GM04503 (cell line): Measurements from ENCODE around the gene CORO2A.

Experiments used
- DNase-seq: peaks from one replicate; pipeline ENCODE4 v3.0.0-alpha.2; 2012; ENCODE audit warnings: low read depth

CORO2A gene, protein sequence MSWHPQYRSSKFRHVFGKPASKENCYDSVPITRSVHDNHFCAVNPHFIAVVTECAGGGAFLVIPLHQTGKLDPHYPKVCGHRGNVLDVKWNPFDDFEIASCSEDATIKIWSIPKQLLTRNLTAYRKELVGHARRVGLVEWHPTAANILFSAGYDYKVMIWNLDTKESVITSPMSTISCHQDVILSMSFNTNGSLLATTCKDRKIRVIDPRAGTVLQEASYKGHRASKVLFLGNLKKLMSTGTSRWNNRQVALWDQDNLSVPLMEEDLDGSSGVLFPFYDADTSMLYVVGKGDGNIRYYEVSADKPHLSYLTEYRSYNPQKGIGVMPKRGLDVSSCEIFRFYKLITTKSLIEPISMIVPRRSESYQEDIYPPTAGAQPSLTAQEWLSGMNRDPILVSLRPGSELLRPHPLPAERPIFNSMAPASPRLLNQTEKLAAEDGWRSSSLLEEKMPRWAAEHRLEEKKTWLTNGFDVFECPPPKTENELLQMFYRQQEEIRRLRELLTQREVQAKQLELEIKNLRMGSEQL

DNA sequence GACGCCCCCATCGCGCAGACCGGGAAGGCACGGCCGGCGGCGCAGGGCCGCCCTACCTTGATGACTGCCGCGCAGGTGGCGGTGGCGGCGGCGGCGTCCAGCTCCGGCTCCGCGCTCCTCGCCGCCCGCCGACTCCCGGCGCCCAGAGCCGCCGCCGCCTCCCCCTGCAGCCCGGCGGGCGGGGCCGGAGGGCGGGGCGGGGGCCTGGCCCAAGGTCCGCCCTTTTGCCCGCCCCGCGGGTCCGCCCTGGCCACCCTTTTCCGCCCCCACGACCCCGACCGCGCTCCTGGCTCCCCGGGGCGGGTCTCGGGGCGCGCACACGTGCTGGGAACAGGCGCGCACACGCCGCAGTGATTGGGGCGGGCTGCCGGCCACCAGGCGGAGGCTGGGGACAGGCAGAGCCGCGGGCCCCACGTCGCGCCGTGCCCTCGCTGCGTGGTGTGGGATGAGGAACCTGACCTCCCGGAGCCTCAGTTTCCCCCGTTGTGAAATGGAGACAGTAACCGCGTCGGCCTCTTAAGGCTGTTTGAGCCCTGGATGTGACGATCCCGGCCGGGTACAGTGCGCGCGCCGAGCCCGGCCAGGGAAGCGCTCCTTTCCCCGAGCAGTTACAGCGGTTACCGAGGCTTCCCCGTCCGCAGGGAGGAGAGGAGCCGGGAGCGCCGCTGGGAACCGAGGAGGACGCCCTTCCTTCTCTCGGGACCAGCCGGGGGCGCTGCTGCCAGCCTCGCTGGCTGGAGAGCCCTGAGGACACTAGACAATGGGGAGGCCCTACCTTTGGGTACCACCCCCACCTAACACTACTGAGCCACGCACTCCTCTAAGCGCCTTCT, at the start of gene CORO2A:
CORO2A (minus strand) TSS at position 135 of the 833 bp plus-strand sequence. CDS start 34,977 bp downstream, outside the sequence.
- peak; percentile 26 for DNase-seq

DNA sequence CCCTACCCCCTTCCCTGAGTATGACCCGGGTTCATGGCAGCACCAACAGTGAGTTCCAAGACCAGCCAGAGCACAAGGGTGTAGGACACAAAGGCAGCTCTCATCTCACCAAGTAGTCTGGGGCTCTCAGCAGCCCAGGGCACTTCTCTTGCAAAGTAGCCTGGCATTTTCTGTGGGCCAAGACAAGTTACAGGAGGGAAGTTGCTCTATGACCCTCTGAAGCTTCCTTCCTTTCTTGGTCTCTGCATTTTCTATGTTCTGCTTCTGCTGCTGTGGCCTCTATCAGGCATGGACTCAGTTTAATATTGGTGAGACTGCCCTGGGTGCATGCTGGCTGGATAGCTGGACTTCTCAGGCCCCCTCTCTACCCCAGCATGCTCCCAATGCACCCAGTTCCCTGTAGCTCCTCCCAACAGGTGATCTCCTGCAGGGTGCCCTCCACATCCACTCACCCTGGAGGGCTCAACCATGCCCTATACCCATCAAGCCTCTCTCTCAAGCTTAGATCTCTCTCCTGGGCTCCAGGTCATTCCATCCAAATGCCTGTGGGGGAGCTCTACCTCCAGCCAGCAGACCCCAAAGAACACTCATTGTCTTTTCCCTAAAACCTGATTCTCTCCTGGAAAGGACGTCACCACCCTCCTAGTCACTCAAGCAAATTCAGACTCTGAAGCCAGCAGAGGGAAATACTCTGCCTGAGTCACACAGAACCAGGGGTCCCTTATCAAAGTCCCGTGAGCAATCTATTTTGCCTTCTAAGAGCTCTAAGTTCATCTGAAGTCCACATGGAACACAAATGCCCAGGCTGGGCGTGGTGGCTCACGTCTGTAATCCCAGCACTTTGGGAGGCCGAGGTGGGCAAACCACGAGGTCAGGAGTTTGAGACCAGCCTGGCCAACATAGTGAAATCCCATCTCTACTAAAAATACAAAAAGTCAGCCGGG, 49.2 kb upstream of the CORO2A start:
- no peak for DNase-seq

DNA sequence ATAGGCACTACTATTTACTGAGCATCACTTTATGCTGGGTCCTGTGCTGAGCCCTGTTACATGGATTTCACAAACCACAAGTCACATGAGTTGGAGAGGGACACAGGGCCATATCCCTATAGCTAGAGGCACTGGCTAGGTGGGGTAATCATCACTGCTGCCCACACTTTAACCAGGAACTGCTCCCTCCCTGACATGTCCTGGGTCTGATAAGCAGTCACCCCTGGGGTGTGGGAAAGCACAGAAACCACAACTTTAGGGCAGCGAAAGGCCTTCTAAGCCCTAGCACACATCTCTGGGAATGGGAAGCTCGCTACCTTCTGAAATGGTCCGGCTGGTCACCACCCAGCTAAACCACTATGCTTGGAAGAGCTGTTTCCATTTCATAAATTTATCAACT, 48.0 kb upstream of the CORO2A start:
- no peak for DNase-seq

DNA sequence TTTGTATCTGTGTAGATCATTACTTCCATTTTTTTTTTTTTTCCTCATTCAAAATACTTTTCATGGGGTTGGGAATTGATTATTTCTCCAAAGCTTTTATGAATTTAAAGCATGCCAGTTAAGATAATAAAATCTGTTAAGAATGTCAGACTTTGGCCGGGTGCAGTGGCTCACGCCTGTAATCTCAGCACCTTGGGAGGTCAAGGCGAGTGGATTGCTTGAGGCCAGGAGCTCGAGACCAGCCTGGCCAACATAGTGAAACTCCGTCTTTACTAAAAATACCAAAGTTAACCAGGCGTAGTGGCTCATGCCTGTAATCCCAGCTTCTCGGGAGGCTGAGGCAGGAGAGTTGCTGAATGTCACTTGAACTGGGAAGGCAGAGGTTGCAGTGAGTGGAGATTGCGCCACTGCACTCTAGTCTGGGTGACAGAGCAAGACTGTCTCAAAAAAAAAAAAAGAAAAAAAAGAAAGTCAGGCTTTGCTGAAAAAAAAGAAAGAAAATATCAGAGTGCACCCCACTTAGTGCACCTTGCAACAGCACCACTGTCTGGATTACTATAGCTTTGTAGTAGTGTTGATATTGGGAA, 44.6 kb upstream of the CORO2A start:
- DNase-seq: no peak

DNA sequence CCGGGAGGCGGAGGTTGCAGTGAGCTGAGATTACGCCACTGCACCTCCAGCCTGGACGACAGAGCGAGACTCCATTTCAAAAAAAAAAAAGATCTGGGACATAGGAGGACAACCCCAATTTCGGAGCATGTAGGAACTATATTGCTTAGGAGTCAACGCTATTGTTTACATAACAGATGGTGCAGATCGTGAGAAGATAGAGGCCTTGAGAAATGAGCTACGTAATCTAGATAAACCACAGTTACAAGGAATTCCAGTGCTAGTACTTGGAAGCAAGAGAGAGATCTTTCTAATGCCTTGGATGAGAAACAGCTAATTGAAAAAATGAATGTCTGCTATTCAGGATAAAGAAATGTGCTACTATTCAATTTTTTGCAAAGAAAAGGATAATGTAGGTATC, 42.7 kb upstream of the CORO2A start:
- no peak for DNase-seq

DNA sequence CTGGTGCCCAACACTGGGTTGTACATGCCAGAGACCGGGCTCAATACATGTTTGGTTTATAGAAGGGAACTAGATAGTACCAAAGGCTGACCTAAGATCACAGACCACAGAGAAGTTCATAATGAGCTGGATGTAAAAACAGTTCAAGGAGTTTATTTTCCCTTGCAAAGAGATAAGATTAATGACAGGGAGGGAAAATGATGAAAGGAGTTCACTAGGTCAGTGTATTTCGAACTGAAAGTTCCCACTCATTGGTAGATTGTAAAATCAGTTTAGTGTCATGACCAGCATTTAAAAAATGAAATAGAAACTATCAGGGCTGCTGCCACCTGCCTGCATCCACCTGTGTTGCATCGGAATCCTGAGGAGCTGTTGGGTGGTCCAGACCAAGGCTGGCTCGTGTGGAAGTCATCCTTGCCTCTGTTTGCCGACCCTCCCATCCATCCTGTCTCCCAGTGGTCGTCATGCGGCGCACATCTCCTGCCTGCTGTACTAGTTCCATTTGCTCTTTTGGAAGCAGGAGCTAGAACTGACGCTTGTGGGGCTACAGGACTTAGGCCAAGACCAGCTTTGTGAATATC, 41.9 kb upstream of the CORO2A start:
- DNase-seq: no peak

DNA sequence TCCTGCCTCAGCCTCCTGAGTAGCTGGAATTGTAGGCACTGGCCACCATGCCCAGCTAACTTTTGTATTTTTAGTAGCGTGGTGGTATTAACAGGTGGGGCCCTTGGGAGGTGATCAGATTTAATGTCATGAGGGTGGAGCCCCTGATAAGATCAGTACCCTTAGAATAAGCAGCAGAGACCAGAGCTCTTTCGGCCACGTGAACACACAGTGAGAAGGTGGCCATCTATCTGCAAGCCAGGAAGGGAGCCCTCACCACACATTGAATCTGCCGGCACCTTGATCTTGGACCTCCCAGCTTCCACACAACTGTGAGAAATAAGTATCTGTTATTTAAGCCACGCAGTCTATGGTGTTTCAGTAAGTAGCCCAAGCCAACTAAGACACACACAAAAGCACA, 40.5 kb upstream of the CORO2A start:
- no peak for DNase-seq

DNA sequence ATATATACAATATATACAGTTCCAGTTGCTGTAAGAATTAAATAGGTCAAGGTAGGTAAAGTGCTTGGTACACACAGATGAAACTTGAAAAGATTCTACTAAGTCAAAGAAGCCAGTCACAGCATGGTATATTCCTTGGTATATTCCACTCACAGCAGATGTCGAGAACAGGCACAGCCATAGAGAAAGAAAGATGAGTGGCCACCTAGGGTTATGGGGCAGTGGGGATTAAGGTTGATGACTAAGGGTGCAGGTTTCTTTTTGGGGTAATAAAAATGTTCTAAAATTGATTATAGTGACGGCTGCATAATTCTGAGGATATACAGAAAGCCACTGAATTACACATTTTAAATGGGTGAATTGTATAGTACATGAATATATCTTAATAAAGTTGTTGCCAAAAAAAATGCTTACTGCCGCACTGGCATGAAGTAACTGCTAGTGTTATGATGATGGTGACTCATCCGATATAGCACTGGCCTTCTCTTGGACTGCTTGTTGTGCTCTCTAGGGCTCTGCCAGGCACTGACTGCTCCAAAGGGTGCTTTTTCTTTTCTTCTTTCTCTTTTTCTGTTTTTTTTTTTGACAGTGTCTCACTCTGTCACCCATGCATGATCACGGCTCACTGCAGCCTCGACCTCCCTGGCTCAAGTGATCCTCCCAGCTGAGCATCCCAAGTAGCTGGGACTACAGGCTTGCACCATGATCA, 39.5 kb upstream of the CORO2A start:
- DNase-seq: no peak

DNA sequence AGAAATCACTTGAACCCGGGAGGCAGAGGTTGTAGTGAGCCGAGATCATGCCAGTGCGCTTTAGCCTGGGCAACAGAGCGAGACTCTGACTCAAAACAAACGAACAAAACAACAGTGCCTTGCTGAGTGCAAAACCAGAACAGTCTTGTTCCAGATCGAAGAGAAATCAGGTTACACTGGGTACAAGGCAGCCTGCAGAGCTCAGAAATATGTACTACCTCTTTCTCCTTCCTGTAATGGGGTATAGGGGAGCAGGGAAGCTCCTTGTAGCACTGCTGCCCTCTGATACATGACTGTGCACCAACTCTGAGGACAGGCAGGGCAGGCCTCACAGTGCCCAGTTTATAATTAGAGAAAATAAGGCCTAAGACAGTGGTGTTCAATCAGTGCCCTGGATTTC, 38.4 kb upstream of the CORO2A start:
- no peak for DNase-seq

DNA sequence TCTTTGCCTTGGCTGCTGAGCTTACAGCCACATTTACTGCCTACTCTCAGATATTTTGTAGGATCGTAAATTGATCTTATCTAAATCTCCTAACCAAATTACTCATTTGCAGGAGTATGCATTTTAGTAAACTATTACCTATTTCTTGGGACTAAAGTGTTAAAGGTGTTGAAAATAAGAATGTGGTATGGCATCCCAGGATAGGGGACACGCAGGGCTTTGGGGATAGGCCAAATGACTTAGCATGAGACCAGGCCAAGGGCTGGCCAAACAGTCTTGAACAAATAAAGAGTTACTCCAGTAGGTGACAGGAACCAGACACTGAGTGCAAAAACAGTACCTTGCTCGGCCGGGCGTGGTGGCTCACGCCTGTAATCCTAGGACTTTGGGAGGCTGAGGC, 37.9 kb upstream of the CORO2A start:
- no peak for DNase-seq

DNA sequence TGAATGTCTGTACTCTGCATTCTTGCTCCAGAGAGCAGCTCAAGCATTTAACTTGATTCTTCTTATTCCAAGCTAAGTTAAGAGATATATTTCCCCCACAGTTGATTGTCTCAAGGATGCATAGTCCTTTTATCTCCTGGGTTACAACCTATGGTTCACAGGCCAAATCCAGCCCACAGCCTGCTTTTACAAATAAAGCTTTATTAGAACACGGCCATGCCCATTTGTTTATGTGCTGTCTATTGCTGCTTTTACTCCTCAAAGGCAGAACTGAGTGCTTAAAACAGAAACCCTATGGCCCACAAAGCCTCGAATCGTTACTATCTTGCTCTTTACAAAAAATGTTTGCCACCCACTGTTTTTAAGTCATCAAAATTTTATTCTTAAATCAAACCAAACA, 37.2 kb upstream of the CORO2A start:
- no peak for DNase-seq

DNA sequence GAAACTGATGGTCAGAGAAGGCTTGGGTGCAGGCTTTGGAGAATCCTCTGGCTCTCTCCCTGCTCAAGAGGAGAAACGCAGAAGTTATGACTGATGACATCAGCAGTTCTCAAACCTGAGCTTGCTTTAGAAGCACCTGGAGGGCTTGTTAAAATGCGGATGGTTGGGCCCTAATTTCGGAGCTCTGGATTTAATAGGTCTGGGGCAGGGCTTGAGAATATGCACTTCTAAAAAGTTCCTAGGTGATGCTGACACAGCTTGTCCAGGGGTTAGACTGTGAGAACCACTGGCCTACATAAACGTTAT, 36.6 kb upstream of the CORO2A start:
- DNase-seq: no peak

DNA sequence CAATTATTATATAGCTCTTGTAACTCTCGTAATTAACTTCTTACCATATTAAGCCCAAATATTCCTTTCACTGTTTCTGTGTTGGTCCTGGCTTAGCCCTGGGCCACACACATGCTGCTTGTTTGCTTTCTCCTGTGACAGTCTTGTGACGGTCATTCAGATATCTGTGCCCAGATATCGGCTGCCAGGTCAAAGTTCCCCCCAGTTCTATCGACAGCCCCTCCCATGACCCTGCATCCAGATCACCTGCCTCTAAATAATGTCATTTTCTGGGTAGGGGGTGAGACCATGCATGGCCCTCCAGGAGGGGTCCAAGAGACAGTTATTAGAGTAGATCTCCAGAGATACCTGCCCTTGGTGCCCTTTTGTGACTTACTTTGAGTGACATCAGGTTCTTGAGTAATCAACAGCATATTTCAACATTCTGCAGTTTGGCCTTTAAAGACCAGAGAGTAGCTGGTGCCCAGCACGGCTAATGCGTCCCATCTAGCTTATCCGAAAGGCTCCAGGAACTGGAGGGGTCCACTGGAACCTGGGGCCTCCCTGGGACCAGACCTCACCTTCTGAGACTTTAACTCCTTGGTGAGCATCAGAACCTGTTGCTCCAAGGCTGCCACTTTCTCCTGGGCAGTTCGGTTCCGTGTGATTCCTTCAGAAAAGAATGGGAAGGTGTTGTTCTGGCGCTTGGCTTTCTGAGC, 36.1 kb upstream of the CORO2A start:
- no peak for DNase-seq

DNA sequence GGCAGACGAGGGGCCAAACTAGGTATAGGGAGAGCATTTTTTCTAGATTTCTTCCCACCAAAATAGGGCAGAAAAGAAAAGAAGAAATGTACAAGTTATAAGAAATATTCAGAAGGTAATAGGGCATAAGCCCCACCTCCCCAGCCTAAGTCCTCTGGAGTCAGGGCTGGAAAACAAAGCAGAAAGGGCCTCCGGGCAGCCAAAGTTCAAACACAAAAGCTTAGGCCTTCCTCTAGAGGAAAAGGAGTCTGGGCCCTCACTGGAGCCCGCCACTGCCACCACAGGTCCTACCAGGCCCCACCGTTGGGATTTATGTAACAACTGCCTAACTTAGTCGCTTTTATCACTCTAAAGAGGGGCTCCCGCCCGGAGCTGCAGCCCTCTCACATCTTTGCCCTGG, 35.4 kb upstream of the CORO2A start:
- DNase-seq: no peak

DNA sequence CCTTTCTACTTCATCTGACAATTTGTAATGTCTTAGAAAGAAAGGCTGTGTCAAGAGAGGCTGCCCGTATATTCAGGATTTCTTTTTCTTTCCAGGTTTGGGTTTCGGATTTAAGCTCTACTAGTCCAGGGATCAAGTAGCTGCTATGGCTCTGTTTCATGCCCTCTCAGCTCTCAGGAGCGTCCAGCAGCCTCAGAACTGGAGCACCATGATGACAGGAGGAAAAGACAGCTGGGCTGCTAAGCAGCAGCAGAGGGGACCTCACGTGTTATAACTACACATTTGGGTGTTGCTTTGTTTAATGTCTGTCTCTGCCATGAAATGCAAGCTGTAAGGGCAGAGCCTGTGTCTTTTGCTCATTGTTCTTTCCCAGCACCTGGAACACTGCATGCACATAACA, 34.5 kb upstream of the CORO2A start:
- DNase-seq: no peak

DNA sequence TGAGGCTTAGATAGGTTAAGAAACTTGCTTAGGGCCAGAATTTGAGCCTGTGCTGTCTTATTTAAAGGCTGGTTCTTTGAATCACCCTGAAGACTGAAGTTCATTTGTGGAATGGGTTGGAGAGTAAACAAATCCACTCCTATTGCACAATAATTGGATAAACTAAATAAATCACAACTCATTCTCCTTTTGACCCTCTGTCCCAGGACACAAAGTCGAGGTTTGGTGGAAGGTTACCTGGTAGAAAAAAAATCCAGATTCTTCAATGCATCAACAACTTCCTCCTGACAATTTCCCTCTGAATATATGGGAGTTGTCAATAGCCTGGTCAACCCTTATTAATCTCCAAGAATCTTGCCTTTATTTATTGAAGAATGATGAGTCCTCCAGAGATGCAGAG, 34.1 kb upstream of the CORO2A start:
- DNase-seq: no peak

DNA sequence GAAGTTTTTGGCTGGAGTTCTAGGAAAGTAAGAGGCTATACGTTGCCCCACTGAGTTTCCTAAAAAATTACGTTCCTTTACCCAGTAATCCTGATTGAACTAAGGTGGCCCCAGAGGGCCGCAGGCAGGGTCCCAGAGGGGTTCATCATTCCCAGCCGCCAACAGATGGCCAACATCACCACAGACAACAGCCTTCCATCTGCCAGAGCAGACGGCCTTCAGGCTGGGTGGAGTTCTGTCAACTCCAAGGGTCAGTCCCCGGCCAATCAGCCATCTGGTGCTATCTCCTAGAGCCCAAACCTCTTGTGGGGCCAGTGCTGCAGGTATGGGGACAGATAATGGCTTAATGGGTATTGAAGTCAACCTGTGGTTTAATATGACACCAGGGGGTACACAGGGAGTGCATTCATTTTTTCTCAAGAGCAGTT, 32.6 kb upstream of the CORO2A start:
- DNase-seq: no peak

DNA sequence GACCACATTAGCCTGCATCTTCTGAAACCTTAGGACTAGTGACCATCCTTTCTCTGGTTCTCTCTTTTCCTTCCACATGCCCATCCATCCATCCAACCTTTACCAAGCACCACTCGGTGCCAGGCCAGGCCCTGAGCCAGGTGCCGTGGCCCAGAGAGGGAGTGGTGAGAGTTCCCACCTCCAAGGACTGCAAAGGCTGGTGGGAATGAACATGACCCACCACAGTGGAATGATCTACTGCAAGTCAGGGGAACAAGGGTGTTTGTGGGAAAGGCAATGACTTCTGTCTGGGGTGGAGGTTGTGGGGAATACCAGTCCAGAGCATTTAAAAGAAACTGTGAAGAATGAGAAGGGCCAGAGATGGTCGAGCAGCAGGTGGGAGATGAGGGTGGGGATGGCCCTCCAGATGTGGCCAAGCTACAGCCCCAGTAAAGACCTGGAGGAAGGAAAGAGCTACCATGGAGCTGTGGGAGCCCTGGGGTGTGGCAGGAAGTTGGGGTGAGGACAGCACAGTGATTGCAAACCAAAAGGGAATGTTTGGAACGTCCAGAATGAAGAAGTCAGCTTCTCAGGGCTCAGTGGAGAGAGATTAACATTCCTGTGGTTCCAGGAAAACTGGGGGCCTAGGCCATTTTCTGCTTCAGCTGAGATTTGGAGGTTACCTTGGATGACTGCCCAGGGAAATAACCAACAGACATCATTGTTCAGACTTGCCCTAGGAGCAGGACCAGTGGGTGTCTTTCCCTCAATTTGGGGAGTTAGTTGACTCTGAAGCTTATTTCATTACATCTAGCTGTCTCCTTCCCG, 30.7 kb upstream of the CORO2A start:
- DNase-seq: peak; percentile 100

DNA sequence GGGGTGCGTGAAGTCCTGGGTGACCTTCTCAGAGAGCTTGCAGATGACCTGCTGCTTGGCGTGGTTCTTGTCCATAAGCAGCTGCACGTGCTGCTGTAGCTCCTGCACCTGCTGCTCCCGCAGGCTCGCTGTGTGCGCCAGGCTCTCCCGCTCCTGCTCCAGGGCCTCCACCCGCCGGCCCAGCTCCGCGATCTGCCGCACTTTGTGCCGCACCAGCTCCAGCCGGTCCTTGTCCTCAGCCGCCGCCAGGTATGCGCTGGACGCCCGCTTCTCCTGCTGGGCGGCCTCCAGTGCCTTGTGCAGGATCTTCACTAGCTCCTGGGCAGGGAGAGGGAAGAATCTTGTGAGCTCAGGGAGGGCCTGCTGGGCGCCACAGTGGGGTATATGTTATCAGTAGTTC, 28.5 kb upstream of the CORO2A start:
- DNase-seq: no peak
